Fibroblast of skin of right biceps (primary cell): ENCODE measurements around the gene TSC22D1.
"Not testable (repeated sequence)": the region's sequence is repeated elsewhere in the genome, so short reads cannot be mapped to it uniquely, and the experiment has no call there.

Source experiments
- DNase-seq: peaks from one replicate; pipeline ENCODE4 v3.0.0-alpha.2; 2013

Gene TSC22D1

DNA sequence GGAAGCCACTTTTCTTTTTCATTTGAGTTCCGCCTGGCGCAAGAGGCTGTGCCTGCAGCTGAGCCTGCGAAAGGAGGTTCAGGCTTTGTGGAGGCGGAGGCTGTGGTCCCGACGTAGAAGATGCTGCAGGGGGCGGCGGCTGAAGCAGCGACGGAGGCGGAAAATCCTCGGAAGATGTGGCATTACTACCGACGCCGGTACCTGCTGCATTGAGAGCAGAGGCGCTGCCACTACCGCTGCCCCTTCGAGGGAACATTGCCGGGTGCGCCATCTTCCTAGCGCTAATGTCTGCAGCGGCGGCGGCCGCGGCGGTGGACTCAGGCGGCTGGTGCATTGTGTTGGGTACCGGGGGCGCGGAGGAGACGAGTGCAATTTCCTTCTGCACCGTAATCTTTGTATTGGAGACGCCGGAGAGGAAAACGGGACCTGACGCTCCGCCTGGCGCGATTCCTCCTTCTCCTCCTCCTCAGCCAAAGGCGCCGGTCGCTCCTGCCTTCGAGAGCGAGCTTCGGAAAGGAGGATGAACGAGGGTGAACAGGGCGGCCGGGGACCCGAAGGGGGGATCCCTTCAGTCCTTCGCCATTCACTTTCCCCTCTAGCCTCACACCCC, at the start of gene TSC22D1:
TSS of gene TSC22D1 (minus strand) at position 590 of the 610 bp plus-strand sequence. CDS start at position 334, 256 bp downstream.
- DNase-seq, result peak; percentile 62

DNA sequence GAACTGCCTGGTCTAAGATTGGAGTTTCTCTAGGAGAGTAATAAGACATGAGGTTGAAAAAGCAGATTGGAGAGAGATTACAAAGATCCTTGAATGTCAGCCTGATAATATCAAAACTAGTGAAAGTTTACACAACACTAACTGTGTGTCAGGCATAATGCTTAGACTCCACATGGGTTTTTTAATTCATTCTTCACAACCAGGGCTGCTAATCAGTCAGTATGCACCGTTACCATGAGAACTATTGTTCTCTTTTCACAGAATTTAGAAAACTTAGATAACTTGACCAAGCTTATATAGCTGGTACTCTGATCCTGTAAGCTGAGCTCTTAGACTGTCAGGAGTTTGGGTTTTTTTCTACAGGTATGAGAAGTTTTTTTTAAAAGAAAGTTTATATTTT, 46.6 kb upstream of the TSC22D1 start:
- no peak for DNase-seq

DNA sequence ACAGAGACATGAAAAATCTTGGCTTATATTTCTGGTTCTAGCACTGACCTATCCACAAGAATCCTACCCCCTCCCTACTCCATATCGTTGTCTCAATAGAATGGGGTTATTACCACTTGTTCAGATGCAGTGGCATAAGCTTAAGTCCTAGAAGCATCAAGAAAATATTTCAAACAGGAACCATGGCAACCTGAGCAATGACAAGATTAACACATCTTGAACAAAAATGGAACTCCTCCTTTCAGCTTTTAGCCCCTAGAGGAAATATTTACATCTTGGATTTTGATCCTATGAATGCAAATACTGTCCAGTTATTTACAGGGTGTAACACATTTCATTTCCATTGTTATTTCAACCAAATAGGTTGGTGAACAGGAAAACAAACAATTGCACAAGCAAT, 46.1 kb upstream of the TSC22D1 start:
- peak; percentile 20 for DNase-seq

DNA sequence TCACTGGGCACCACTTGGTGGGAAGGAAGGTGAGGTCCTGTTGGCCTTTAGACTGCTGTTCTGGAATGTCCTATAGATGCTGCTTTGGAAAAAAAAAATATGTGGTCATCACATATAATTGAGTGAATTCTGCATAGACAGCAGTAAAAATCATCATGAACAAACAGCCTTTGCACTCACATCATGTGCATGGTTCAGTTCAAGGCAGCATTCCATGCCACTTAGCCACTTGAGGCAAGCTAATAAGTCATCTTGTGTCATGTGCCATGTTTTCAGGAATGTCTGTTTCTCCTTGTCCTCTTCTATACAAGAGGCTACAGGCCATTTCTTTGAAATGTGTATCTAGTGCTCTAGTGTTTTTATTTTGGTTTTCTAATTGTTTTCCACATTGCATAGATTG, 43.9 kb upstream of the TSC22D1 start:
- DNase-seq, result peak; percentile 66

DNA sequence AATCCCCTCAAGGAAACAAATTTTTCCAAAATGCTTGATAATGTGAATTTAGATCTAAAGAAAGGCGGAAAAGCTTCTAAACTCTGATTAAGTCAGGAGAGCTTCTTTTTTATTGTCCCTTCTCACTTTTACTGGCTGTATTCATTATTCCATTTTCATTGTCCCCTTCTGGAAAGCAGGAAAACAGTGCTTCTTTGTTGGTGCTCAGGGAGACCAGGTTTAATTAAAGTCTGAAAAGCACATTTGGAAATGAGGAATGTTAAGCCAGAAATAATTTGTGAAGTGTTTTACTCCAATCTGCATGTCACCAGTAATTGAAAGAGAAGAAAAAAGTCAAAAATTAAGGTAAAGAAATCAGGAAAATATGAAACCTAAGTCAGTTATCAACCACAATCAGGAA, 43.5 kb upstream of the TSC22D1 start:
- no peak for DNase-seq

DNA sequence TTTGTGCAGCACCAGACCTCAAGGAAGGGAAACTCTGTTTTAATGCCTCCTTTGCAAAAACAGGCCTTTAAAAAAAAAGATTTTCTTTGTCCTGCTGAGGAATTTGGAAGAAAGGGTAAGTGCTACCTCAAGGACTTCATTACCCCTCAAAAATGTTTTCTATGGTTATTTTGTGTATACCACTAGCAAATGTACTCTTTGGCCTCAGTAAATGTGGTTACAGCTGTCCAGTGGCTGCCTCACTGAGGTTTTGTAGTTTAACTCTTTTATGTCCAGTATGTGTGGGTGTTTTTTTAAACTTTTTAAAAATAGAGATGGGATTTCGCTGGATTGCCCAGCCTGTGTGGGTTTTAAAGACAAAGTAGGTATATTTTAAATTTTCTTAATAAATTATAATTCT, 42.2 kb upstream of the TSC22D1 start:
- DNase-seq, result no peak

DNA sequence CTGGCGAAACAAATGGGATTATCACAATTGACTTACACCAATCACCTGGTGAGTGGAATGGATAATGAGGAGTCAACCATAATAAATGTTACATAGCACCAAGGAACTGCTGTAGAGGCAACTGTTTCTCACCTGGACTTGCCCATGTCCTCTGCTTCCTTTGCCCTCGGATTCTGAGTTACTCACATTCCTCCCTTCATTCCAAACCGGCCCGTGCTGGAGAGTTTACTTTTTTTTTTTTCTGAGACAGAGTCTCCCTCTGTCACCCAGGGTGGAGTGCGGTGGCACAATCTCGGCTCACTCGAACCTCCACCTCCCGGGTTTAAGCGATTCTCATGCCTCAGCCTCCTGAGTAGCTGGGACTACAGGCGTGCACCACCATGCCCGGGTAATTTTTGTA, 41.5 kb upstream of the TSC22D1 start:
- no peak for DNase-seq

DNA sequence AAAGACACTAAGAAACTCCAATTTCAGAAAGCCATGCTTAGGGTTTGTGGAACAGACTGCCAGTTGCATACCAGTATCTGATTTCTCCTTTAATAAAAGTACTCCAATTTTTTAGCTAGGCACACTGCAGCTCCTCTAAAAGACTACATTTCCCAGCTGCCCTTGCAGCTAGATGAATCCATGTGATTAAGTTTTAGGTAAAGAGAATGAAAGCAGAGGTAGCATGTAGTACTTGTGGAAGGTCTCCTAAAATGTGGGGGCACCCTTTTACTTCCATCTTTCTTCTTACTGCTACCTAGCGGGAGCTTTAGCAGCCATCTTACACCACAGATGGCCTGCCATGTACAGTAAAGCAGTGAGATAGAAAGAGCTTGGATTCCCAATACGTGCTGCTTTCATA, 33.0 kb upstream of the TSC22D1 start:
- DNase-seq, result no peak

DNA sequence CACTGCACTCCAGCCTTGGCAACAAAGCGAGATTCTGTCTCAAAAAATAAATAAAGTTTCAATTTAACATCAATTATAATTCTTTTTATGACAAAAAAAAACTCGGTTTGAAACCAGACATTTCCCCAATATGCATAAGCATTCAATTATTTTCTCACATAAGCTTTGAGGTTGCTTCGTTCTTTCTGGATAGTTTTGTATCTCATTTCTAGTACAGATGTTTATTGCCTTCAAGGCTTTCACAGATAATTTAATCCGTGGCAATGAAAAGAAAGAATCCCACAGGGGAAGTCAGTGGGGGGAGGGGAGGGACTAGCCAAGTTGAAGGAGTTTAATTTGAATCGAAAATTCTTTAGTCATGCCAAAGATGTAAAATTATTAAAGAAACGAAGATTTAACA, 29.6 kb upstream of the TSC22D1 start:
- DNase-seq, result no peak

DNA sequence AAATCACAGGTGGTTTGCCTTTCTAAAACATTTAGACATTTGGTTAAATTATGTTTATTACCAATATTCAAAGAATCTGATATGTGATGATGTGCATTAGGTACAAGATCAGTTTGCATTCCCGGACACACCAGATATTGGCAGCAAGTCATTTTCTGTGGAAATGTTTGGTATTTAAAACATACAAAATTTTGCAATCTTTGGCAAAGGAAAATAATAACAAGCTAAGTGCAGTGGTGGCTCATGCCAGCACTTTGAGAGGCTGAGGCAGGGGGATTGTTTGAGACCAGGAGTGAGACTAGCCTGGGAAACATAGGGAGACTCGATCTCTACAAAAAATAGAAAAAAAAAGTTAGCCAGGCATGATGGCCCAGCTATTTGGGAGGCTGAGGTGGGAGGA, 29.1 kb upstream of the TSC22D1 start:
- DNase-seq, result no peak

DNA sequence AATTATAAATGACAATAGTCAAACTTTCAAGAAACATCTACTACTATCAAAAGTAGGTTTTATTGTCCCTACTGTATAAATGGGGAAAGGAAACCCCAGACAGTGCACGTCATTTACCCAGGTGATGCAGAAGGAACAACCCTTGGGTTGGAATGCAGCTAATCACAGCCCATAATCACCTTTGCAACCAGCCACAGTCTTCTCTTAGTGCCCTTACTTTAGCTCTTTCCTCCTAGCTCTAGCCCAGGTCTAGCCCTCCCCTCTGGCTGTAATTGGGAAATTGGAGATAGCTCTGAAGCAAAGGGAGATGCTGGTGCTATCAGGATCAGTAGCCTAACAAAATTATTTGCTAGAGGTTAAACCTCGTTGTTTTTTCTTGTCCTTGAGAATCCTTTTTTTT, 25.5 kb upstream of the TSC22D1 start:
- no peak for DNase-seq

DNA sequence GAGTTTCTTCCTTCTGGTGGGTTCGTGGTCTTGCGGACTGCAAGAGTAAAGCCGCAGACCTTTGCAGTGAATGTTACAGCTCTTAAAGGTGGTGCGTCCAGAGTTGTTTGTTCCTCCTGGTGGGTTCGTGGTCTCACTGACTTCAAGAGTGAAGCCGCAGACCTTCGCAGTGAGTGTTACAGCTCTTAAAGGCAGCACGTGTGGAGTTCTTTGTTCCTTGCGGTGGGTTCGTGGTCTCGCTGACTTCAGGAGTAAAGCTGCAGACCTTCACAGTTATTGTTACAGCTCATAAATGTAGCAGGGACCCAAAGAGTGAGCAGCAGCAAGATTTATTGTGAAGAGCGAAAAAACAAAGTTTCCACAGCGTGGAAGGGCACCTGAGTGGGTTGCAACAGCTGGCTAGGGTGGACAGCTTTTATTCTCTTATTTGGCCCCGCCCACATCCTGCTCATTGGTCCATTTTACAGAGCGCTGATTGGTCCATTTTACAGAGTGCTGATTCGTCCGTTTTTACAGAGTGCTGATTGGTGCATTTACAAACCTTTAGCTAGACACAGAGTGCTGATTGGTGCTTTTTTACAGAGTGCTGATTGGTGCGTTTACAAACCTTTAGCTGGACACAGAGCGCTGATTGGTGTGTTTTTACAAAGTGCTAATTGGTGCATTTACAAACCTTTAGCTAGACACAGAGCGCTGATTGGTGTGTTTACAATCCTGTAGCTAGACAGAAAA, 17.9 kb upstream of the TSC22D1 start:
- DNase-seq, result not testable (repeated sequence)

DNA sequence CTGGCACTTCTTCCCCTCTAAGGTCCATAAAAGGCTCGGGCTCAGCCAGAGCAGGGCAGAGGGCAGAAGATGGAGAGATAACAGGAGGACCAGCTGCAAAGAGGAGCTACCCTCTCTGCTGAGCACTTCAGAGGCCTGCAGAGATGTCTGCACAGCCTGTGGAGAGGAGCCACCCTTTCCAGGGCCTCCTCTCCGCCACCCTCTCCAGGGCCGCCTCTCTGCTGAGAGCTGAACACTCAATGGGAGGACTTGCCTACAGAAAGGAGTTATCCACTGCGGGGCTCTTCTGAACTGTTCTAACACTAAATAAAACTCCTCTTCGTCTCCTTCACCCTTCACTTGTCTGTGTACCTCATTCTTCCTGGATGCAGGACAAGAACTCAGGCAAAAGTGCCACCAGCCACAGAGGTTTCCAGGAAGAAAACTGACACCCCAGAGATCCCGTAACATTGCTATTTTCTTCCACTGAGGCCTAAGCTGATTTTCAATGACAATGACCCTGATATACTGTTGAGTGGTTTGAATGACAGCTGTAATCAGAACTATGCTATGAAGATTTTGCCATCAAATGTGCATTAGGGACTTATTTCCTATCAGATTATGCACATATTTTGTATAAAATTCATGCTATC, 16.2 kb upstream of the TSC22D1 start:
- DNase-seq, result no peak

DNA sequence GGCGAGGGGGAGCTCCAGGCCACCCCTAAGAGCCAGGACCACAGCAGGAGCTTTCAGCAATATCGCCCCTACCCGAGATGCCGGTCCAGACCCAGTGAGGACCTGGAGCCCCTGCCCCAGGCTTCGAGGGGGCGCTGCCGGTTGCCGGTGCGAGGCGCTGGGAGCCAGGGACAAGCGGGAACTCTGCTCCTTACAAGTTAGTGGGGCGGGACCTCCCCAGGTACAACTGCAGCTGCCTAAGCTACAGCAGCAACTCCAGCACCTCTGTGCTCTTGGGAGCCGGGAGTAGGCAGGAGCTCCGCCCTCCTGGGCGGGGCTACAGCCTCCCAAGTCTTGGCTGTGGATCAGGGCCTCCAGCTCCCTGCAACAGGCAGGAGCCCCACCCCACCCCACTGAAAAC, 15.2 kb upstream of the TSC22D1 start:
- no peak for DNase-seq

DNA sequence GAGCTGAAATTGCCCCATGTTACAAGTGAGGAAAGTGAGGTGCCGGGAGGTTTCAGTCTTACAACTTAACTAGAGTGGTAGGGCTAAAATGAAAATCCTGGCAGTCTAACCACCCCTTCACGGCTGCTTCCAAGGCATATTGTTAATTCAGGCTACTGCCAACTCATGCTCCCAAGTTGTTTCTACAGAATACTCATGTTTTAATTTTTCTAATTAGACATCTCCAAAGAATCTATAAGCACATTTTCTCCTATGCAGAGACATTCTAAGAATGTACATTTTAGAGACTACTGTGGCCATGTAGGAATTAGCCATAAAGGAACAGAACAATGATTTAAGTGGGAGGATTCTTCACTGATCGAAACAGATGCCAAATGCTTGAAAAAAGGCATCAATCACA, 7.0 kb upstream of the TSC22D1 start:
- DNase-seq, result peak; percentile 80

DNA sequence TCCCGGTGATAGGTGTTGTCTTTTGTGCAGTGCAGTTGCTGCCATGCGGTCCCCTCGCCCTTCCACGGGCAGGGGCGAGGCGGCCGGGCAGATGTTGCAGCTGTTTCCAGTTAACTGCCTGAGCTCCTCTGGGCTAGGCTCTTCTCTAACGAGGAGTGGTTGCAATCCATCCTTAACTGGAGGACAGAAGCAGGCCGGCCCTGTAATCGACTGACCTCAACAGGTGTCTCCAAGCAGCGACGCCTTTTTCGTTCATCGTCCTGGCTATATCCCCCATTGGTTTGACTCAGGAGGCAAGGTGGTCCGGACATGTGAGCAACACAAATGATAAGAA, 1.9 kb upstream of the TSC22D1 start:
- no peak for DNase-seq

DNA sequence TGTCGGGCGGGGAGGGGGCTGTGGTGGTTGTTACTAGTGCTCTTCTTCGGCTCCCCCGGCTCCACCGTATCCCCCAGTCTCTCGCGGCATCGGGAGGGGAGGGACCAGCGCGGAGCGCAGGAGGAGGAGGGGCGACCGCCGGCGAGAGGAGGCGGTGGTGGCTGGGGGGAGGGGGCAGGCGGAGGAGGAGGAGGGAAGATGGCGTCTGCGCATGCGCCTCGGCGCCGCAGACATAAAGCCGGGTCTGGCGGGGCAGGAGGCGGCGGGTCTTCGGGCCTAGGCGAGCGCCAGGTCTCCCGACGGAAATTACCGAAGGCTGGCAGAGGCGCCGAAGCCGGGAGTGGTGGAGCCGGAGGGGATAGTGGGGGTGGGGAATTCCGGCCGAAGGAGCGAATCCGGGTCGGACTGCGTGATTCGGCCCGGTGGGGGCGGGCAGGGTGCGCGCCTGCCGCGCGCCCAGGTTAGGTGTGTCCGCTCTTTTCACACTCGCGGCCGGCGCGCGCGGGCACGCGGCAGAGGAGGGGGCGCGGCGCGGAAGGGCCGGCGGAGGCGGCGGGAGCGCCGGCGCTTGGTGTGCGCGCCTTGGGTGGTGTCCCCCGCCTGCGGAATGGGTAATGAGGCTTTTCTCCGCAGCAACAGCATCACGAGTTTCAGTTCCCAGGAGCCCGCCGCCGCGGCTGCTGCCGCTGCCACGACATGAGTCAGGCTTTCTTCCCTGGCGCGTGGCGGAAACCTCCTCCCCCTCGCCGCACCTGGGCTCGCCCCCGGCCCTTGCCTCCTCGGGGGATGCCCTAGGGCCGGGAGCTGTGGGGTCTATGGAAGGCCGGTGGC, 1.3 kb upstream of the TSC22D1 start:
- DNase-seq, result peak; percentile 96

DNA sequence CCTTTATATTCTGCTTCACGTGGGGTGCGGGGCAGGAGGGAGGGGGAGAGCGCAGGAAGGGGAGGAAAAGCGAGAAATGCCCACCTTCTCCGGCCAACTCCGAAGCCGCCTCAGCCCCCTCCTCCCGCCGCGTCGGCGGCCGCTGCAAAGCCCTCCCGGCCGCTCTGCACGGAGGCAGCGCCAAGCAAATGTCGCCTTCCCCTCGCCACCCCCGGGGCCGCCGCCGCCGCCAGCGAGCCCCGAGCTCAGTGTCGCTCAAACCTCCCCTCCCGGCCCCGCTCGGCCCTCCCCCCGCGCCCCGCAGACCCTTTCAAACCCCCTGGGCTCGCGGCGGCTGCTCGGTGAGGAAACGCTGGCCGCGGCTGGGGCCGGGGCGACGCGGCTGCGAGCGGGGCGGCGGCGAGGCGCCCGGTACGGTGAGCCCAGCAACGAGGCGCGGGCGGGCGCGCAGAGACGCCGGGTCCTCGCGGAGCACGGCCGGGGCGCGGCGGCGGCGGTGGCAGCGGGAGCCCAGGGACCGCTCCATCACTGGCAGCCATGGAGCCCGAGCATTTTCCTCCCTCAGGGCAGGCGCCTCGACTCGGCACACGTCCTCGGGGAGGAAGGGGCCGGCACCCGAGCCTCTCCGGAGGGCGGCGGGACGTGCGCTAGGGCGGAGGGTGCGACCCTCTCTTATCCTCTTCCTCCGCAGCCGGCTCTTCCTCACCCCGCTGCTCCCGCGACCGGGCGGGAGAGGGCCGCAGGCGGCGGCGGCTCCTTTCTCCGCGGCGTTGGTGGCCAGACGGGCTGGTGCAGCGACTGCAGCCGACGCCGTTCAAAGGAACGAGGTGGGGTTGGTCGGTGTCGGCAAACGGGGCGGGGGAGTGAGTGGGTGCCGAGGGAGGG, 463 bp upstream of the TSC22D1 start:
- no peak for DNase-seq

DNA sequence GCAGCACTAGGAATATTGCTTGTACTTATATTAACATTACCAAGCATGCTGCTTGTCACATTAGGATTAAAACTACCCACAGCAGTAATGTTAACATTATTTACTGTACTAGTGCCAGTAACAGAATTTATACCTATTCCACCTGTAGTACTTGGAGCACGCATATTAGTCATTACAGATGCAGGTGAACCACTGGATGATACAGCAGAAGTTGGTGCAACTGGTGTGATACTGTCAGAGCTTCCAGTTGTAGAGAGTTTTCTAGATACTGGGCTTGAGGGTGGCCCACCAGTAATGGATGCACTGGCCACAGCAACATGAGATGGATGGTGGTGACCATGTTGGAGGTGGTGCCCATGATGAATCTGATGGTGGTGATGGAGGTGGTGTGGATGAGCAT, 1.1 kb downstream of the TSC22D1 start:
- DNase-seq, result no peak

DNA sequence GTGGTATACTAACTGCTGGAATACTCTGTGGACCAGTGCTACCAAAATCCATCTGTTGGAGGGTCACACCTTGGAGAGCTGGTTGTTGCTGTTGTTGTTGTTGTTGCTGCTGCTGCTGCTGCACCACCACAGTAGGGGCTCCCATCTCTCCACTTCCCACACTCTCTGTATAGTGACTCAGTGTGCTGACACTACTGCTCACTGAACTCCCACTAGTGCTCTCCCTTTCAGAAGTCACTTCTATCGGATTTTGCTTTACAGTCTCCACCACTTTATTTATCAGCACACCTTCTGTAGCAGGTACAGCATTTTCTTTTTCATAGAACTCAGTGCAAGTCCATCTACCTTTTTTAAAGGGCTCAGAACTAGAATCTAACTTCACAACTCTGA, 1.7 kb downstream of the TSC22D1 start:
- no peak for DNase-seq

DNA sequence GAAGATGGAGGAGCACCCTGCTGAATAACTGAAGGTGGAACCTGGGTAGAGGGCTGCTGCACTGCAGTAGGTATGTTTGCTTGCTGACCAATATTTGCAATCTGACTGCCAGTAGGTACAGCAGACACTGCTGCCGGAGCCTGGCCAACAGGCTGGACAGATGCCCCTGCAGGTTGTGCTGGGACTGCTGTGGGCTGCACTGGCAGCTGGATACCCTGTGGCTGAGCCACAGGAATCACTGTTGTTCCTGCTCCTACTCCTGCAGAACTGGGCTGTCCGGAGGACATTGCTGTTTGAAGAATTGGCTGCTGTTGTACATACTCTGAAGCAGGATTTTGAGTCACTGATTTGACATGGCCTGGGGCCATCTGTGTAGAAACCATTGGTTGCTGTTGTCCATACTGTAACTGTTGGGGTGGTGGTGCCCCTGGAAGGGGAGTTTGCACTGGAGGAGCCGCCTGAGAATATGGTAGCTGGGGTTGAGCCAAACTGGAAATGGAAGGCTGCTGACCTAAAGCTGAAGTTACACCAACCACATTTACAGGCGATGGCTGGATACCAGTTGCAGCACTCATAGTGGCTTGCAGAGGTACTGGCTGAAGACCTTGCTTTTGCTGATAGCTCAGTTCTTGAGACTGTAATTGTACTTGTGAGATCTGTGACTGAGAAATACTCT, 2.2 kb downstream of the TSC22D1 start:
- peak; percentile 66 for DNase-seq

DNA sequence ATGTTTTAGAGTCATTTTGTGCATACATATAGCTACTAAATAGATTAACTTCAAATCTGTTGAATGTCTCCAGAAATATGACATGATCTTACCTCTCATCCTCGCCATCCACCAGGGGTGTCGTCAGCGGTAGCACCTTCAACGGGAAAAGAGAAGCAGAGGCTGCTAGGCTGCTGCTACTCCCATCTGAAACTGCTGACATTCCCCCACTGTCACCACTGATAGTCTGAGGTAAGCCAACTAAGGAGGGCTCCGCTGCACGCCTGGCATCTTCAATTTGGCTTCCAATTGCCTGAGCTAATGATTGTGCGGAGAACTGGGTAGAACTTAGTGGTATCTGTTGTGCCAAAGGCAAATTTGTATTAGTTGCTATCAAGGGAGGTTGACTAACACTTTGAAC, 3.1 kb downstream of the TSC22D1 start:
- DNase-seq, result no peak
